ENCODE data around the gene STUB1. TPM values are rescaled to one million over a fixed set of nuclear protein-coding genes. Genes with fewer than 3 reads are reported as not detected.
A peak's percentile ranks its signal among the peaks of the same experiment; 100 is the strongest.

Gene STUB1
- total and polyA plus RNA-seq, 10 of the 15 experiments (the other 5 are each of a cell fraction or from before 2014, with no cell fraction given), result 4.2 to 136 (median 67.1) TPM

DNA sequence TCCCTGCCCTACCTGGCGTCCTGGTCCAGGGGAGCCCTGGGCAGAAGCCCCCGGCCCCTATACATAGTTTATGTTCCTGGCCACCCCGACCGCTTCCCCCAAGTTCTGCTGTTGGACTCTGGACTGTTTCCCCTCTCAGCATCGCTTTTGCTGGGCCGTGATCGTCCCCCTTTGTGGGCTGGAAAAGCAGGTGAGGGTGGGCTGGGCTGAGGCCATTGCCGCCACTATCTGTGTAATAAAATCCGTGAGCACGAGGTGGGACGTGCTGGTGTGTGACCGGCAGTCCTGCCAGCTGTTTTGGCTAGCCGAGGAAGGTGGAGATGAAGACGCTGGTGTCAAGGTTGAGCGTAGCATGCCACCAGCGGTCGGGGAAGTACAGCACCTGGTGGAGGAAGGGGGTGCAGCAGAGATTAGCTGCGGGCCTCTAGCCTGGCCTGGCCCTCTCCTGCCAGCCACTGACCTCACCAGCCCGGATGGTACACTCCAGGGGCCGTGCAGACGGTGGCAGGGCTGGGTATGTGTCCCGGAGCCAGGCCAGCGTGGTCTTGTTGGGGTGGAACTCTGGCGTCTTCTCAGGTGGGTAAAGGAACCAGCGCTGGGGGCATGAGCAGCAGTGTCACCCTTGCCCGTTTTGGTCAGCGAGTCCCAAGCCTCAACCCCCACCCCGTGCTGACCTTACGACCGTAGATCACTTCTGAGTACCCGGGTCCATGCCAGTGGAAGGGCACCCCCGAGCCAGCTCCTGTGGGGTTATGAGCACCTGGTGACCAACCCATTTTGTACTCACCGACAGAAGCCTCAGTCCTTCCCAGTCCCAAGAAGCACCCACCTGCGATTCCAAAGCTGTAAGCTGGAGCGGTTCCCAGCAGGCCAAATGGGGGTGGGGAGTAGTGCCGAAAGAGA lies 2.5 kb downstream of the STUB1 start:
- no peak for TF ChIP-seq SP1 (IDR thresholded peaks at IDR 0.05; ENCODE audit: low read depth, low read length)
- TF ChIP-seq BCL11A (IDR thresholded peaks at IDR 0.05; ENCODE audit: low read depth, low read length), result no peak
- no peak for TF ChIP-seq RUNX3 (IDR thresholded peaks at IDR 0.05; ENCODE audit: low read length)
- TF ChIP-seq, protein P1, sequence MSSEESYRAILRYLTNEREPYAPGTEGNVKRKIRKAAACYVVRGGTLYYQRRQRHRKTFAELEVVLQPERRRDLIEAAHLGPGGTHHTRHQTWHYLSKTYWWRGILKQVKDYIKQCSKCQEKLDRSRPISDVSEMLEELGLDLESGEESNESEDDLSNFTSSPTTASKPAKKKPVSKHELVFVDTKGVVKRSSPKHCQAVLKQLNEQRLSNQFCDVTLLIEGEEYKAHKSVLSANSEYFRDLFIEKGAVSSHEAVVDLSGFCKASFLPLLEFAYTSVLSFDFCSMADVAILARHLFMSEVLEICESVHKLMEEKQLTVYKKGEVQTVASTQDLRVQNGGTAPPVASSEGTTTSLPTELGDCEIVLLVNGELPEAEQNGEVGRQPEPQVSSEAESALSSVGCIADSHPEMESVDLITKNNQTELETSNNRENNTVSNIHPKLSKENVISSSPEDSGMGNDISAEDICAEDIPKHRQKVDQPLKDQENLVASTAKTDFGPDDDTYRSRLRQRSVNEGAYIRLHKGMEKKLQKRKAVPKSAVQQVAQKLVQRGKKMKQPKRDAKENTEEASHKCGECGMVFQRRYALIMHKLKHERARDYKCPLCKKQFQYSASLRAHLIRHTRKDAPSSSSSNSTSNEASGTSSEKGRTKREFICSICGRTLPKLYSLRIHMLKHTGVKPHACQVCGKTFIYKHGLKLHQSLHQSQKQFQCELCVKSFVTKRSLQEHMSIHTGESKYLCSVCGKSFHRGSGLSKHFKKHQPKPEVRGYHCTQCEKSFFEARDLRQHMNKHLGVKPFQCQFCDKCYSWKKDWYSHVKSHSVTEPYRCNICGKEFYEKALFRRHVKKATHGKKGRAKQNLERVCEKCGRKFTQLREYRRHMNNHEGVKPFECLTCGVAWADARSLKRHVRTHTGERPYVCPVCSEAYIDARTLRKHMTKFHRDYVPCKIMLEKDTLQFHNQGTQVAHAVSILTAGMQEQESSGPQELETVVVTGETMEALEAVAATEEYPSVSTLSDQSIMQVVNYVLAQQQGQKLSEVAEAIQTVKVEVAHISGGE (CRISPR knock-in tag; IDR thresholded peaks at IDR 0.05), result no peak
- TF ChIP-seq NBN (IDR thresholded peaks at IDR 0.05), result no peak
- TF ChIP-seq, protein P2, sequence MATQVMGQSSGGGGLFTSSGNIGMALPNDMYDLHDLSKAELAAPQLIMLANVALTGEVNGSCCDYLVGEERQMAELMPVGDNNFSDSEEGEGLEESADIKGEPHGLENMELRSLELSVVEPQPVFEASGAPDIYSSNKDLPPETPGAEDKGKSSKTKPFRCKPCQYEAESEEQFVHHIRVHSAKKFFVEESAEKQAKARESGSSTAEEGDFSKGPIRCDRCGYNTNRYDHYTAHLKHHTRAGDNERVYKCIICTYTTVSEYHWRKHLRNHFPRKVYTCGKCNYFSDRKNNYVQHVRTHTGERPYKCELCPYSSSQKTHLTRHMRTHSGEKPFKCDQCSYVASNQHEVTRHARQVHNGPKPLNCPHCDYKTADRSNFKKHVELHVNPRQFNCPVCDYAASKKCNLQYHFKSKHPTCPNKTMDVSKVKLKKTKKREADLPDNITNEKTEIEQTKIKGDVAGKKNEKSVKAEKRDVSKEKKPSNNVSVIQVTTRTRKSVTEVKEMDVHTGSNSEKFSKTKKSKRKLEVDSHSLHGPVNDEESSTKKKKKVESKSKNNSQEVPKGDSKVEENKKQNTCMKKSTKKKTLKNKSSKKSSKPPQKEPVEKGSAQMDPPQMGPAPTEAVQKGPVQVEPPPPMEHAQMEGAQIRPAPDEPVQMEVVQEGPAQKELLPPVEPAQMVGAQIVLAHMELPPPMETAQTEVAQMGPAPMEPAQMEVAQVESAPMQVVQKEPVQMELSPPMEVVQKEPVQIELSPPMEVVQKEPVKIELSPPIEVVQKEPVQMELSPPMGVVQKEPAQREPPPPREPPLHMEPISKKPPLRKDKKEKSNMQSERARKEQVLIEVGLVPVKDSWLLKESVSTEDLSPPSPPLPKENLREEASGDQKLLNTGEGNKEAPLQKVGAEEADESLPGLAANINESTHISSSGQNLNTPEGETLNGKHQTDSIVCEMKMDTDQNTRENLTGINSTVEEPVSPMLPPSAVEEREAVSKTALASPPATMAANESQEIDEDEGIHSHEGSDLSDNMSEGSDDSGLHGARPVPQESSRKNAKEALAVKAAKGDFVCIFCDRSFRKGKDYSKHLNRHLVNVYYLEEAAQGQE (IDR thresholded peaks at IDR 0.05; ENCODE audit: low read depth, low read length), result no peak
- TF ChIP-seq ETV6 (conservative IDR thresholded peaks at IDR 0.05 in 1 of 2, IDR thresholded peaks at IDR 0.05 in 1 of 2; ENCODE audit: borderline replicate concordance in 1 of 2, low read depth in 1 of 2), result no peak
- TF ChIP-seq HDAC6 (IDR thresholded peaks at IDR 0.05; ENCODE audit: unreplicated experiment), result no peak
- no peak for TF ChIP-seq YY1 (IDR thresholded peaks at IDR 0.05; ENCODE audit: low read depth, low read length)
- TF ChIP-seq TCF12 (IDR thresholded peaks at IDR 0.05; ENCODE audit: low read depth, low read length), result no peak
- no peak for TF ChIP-seq CHD1 (IDR thresholded peaks at IDR 0.05; ENCODE audit: low read depth, low read length)
- TF ChIP-seq SREBF1 (IDR thresholded peaks at IDR 0.05; ENCODE audit: low read length), result no peak
- TF ChIP-seq MLLT1 (IDR thresholded peaks at IDR 0.05), result no peak
- TF ChIP-seq GABPA (IDR thresholded peaks at IDR 0.05; ENCODE audit: low read depth), result no peak
- TF ChIP-seq POLR2AphosphoS5 (IDR thresholded peaks at IDR 0.05; ENCODE audit: low read length), result no peak
- no peak for TF ChIP-seq MTA3 (IDR thresholded peaks at IDR 0.05; ENCODE audit: borderline replicate concordance, low read length)
- TF ChIP-seq CHD4 (IDR thresholded peaks at IDR 0.05), result no peak
- in situ Hi-C loops (cut with MboI) (no loop called here), intact Hi-C loops (cut with micrococcal nuclease; ENCODE audit: unreplicated experiment) (loop anchor here (5.0 kb wide), 1 partner anchor 45 kb away; the partner anchor contains the start of gene METTL26)
- no peaks in the 10 kb centered on the region for H3K27me3 ChIP-seq (replicated peaks in 1 of 2; ENCODE audit: control insufficient read depth in 2 of 2, insufficient read depth in 2 of 2, low read length in 1 of 2)
- H3K27ac ChIP-seq (ENCODE audit: control insufficient read depth, insufficient read depth), result no peak overlapping the region
- peaks cover 6 to 14% of the 10 kb centered on the region in 2 experiments; a peak in 2 of 4 replicates for H3K36me3 ChIP-seq (ENCODE audit: control insufficient read depth in 2 of 2, insufficient read depth in 2 of 2, low read length in 1 of 2)
- no peak overlapping the region for H3K9ac ChIP-seq (ENCODE audit: control insufficient read depth, insufficient read depth, low read length)
- DNase-seq (ENCODE audit: low read depth, low spot score) (no peak), FAIRE-seq (no peak), ATAC-seq (no peak)
- POLR2A ChIA-PET, result no interaction called here
- H2AFZ ChIP-seq (ENCODE audit: control insufficient read depth, low read depth, low read length), result no peak overlapping the region
- 90% methylated on average over 35 of the region's 36 CpGs for WGBS (ENCODE audit: insufficient coverage, insufficient replicate concordance, low lambda C conversion rate, missing lambda C conversion rate)
- peaks cover 24% of the 10 kb centered on the region for H3K79me2 ChIP-seq (ENCODE audit: control insufficient read depth, insufficient read depth, low read length)
- H4K20me1 ChIP-seq (ENCODE audit: control insufficient read depth, insufficient read depth), result peaks cover 6% of the 10 kb centered on the region; the same call in 1 of the 2 replicates
- no peaks in the 10 kb centered on the region for H3K9me3 ChIP-seq (replicated peaks; ENCODE audit: control insufficient read depth, insufficient read depth, low read length)
- SMC1A ChIA-PET (ENCODE audit: uncharacterized antibody, unreplicated experiment), result no interaction called here
- BruUV-seq (replicated peaks), result TSS peak; percentile 79
- H3K4me1 ChIP-seq (ENCODE audit: control insufficient read depth, insufficient read depth, low read length), result peaks cover 15% of the 10 kb centered on the region
- CTCF ChIA-PET, result no interaction called here
- peak overlapping the region; percentile 90 for H3K4me2 ChIP-seq (ENCODE audit: control insufficient read depth, insufficient read depth)
- RAD21 ChIA-PET (ENCODE audit: unreplicated experiment), result no interaction called here
- peak overlapping the region; percentile 67 for H3K4me3 ChIP-seq
